Measurements from ENCODE around the gene ANKS1B.

DNA sequence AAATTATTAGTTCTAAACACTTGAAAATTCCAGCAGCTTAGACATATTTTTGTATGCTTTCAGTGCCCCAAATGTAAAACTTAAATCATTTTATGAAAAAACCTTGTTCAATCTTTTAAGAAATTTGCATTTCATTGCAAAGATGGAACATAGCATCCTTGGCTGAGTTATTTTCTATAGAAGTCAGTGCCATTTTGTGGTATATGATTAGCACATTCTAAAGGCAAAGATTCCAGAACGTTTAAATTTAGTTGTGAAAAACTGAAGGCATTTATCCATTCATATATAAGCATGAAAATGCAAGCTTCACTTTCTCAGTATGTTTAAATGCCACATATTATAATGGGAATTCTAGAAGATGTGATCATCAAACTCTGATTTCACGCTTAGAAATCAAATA lies 1007.5 kb downstream of the ANKS1B start:
- TF ChIP-seq ZNF830 (tag by site-specific recombination; IDR thresholded peaks at IDR 0.05; ENCODE audit: low read depth) = no peak
- no peak for TF ChIP-seq MYNN (tag by site-specific recombination; IDR thresholded peaks at IDR 0.05; ENCODE audit: borderline replicate concordance)
- TF ChIP-seq, protein P1, sequence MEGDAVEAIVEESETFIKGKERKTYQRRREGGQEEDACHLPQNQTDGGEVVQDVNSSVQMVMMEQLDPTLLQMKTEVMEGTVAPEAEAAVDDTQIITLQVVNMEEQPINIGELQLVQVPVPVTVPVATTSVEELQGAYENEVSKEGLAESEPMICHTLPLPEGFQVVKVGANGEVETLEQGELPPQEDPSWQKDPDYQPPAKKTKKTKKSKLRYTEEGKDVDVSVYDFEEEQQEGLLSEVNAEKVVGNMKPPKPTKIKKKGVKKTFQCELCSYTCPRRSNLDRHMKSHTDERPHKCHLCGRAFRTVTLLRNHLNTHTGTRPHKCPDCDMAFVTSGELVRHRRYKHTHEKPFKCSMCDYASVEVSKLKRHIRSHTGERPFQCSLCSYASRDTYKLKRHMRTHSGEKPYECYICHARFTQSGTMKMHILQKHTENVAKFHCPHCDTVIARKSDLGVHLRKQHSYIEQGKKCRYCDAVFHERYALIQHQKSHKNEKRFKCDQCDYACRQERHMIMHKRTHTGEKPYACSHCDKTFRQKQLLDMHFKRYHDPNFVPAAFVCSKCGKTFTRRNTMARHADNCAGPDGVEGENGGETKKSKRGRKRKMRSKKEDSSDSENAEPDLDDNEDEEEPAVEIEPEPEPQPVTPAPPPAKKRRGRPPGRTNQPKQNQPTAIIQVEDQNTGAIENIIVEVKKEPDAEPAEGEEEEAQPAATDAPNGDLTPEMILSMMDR (tag by site-specific recombination; IDR thresholded peaks at IDR 0.05) = no peak
- TF ChIP-seq, protein P2, sequence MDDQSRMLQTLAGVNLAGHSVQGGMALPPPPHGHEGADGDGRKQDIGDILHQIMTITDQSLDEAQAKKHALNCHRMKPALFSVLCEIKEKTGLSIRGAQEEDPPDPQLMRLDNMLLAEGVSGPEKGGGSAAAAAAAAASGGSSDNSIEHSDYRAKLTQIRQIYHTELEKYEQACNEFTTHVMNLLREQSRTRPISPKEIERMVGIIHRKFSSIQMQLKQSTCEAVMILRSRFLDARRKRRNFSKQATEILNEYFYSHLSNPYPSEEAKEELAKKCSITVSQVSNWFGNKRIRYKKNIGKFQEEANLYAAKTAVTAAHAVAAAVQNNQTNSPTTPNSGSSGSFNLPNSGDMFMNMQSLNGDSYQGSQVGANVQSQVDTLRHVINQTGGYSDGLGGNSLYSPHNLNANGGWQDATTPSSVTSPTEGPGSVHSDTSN (CRISPR knock-in tag; IDR thresholded peaks at IDR 0.05) = no peak
- TF ChIP-seq ZBTB8A (tag by site-specific recombination; IDR thresholded peaks at IDR 0.05) = no peak
- TF ChIP-seq ZNF121 (tag by site-specific recombination; IDR thresholded peaks at IDR 0.05) = no peak
- TF ChIP-seq ZNF701 (tag by site-specific recombination; IDR thresholded peaks at IDR 0.05) = no peak
- no peak for TF ChIP-seq IKZF3 (tag by site-specific recombination; IDR thresholded peaks at IDR 0.05)
- no peak for TF ChIP-seq ZNF148 (tag by site-specific recombination; IDR thresholded peaks at IDR 0.05; ENCODE audit: borderline replicate concordance)
- no peak for TF ChIP-seq GLIS1 (tag by site-specific recombination; IDR thresholded peaks at IDR 0.05)
- TF ChIP-seq PRDM4 (tag by site-specific recombination; IDR thresholded peaks at IDR 0.05) = no peak

All from HEK293 (cell line).